GM21515 (cell line): Measurements from ENCODE around the gene AUTS2.

Experiments
- ATAC-seq: cut with Tn5 transposase; IDR thresholded peaks from one replicate; pipeline ENCODE4 v1.9.1; 2021; ENCODE audit not compliant: unreplicated experiment

The AUTS2 gene

GRCh38 chr7:69962186-69963065, 364.2 kb downstream of the AUTS2 start:
- ATAC-seq, result no peak

- no peak for ATAC-seq
Measured at GRCh38 chr7:69963393-69963792, 365.1 kb downstream of the AUTS2 start.

- ATAC-seq, result no peak
Measured at GRCh38 chr7:69966766-69967591, 368.7 kb downstream of the AUTS2 start.

DNA sequence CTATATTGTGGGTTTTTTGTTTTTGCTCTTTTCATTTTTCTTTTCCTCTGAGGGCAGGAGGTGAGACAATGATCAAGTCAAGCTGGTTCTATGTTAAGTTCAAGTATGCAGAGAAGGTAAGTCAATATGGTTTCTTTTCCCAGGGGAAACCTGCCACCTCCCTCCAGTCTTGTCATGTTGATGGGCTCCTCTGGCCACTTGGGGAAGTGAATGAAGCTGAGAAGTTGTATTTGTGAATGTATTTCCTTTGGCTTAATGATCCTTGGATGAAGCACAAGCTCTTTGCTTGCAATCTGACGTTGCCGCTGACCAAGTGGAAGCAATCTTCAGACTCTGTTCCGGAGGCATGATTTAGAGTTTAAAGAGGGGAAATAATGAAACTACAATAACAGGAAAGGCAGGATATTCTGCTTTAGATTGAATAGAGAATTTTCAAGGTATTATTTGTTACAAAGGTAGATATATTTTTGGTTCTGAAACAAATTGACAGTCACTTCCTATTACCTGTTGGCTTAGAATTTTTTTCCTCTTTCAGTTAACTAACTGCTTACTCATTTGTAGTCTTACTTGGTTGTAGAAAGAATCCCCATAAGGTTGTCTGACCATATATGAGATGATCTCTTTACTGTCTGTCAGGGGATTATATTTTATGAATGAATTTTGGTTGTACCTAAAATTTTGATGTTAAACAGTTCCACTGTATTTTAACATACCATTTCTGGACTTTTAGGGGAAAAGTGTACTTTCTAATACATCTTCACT, 369.6 kb downstream of the AUTS2 start:
- ATAC-seq, result no peak

- ATAC-seq, result no peak
Measured at GRCh38 chr7:69968969-69969556, 370.8 kb downstream of the AUTS2 start.

DNA sequence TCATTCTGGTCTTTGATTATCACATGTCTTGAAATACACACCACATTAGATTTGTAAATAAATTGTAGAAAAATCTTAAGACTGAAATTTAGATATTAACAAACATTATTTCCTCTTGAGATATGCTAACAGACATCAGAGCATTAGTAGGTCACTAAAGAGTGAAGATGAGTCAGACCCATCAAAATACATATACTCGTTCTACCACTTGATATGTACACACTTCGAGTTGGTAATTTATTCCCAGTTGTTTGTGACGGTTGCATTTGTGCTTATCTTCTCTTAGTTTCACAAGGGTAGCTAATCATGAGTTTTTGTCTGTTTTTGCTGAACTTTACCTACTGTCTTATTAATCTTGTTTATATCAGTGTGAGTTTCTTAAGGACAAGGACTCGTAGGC, 383.4 kb downstream of the AUTS2 start:
- no peak for ATAC-seq

- no peak for ATAC-seq
Measured at GRCh38 chr7:69982197-69982596, 383.9 kb downstream of the AUTS2 start.

- no peak for ATAC-seq
Measured at GRCh38 chr7:69989551-69989950, 391.3 kb downstream of the AUTS2 start.

GRCh38 chr7:69992938-69993337, 394.7 kb downstream of the AUTS2 start:
- ATAC-seq, result no peak

DNA sequence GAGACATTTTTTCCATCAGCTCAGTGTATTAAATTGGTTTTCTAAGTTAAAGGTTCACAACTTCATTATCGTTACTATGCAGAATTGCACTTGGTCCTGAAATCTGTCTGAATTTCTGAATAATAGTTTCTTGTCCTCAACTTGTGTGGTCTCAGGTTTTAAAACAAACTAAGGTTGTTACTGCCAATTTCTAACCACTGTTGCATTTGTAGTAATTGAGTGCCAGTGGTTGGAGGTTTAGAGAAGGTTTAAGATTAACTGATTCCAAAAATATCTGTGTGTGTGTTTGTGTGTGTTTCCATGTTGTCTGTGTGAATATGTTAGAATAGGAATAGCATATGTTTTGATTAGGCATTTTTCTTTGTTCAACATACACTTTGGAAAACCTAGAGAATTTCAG, 395.9 kb downstream of the AUTS2 start:
- ATAC-seq, result no peak

GRCh38 chr7:69994886-69995542, 396.7 kb downstream of the AUTS2 start:
- no peak for ATAC-seq

DNA sequence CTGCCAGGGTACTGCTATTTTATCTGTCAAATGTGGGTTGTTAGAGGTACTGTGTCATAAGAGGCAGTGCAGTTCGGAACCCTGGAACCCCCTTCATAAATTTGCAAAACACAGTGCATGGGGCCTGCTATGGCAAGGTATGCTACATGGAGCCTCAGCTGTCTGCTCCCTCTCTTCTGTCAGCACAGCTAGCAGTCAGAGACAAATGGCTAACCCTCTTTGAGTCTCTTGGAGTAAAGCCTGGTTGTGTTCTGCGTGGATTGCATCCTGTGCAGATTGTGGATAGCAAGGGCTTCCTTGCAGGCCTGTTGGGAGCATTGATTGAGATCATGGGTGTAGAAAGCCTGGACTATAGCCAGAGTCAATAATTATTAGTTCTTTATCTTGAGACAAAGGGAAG, 397.8 kb downstream of the AUTS2 start:
- ATAC-seq, result no peak

DNA sequence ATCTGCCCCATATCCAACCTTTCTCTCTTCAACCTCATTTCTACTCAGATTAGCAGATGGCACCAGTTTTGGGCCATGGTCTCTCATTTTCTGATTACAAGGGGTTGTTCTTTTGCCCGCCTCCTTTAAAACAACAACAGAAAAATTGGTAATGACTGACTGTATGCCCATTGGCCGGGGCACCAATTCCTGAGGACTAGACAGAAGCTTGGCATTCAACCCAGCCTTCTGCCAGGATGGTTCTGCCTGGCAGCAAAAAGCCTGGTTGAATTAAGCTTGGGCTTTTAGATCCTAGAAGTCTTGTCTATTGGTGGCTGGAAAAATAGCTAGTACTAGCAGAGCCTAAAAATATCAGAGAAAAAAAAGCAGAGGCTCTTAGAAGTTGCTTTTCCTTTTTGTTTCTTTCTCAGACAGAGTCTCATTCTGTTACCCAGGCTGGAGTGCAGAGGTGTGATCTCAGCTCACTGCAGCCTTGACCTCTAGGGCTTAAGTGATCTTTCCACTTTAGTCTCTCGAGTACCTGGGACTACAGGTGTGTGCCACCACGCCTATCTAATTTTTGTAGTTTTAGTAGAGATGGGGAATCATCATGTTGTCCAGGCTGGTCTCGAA, 402.6 kb downstream of the AUTS2 start:
- ATAC-seq, result no peak

- ATAC-seq, result no peak
Measured at GRCh38 chr7:70005480-70005879, 407.2 kb downstream of the AUTS2 start.

- no peak for ATAC-seq
Measured at GRCh38 chr7:70005891-70006260, 407.6 kb downstream of the AUTS2 start.

- no peak for ATAC-seq
Measured at GRCh38 chr7:70006261-70006920, 408.1 kb downstream of the AUTS2 start.

DNA sequence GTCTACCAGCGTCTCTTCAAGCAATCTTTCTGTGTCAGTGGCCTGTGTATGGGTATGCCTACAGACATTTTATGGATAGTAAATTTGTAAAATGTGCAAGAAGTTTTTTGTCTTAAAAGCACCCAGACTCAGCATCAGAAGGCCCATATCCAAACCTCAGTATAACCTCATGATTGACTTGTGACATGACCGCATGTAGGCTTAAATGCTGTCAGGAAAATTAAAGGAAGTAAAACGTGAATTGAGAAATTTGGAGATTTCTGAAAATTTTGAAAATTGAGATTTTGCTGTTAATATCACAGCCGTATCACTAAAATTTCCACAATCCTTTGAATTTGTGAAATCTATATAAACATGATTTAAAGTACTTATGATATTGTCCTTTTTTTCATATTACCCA, 410.2 kb downstream of the AUTS2 start:
- ATAC-seq, result no peak

DNA sequence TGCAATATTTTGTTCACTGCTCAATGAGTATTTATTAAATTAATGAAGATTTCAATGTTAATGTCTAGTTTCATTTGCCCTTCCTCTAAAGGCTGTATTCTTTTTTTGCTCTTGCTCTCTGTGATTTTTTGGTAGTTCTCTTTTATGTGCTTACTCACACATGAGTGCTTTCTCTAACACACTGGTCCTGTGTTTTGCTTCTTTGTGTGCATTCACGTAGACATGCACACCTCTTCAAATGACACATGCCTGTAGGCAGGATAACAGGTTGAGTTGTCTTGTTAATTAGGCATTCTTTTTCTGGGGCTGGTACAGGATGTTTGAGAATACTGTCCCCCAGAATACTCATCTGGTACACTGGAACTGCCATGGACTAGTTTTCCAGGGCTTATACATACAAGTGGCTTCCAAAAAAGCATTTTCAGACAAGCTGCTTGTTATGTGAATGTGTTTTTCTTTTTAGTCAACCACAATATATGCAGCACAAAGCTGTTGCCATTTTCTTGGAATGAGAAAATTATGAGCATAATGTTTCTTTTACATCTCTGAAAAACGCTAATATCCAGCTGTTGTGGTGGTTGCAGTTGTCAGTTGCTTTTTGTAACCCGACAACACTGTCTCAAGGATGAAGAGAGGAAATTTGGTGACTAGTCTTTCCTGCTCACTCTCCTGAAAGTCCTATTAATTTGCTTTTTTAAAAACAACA, 416.4 kb downstream of the AUTS2 start:
- no peak for ATAC-seq

GRCh38 chr7:70015353-70015752, 417.1 kb downstream of the AUTS2 start:
- no peak for ATAC-seq
